Mammary epithelial cell (primary cell): ENCODE results near the gene CLEC11A.

Source experiments
- CTCF ChIP-seq, 2 donors: IDR thresholded peaks in 1 of 2; conservative IDR thresholded peaks in 1 of 2; 2 replicates each; pipeline ENCODE4 v1.5.1; 2011 to 2012; ENCODE audit warnings: inconsistent platforms in 2 of 2, low read length in 2 of 2, mild to moderate bottlenecking in 2 of 2, control low read depth in 1 of 2, low read depth in 1 of 2; ENCODE audit not compliant: insufficient read depth in 1 of 2; ENCODE audit errors: extremely low read depth in 1 of 2
- EZH2 ChIP-seq: IDR thresholded peaks from 2 replicates; pipeline ENCODE4 v1.6.1; 2012; ENCODE audit warnings: low read length, inconsistent platforms, borderline replicate concordance

- TF ChIP-seq CTCF (conservative IDR thresholded peaks at IDR 0.05 in 1 of 2, IDR thresholded peaks at IDR 0.05 in 1 of 2; ENCODE audit: extremely low read depth in 1 of 2, insufficient read depth in 1 of 2, low read depth in 1 of 2, low read length in 2 of 2) (no peak), EZH2 (no peak)
Observed at GRCh38 chr19:50745221-50745620, 22.1 kb downstream of the CLEC11A start.
